GM21737 (cell line): ENCODE results near the gene SHISA3.
A peak's percentile ranks its signal among the peaks of the same experiment; 100 is the strongest.
"Not testable (repeated sequence)": the region's sequence is repeated elsewhere in the genome, so short reads cannot be mapped to it uniquely, and the experiment has no call there.

Source experiments
- ATAC-seq: cut with Tn5 transposase; IDR thresholded peaks from one replicate; pipeline ENCODE4 v1.9.1; 2021; ENCODE audit warnings: mild to moderate bottlenecking, moderate library complexity; ENCODE audit not compliant: unreplicated experiment

SHISA3 gene

GRCh38 chr4:42396752-42397634, at the start of gene SHISA3:
TSS of gene SHISA3 (plus strand) at chr4:42397488. CDS start at chr4:42398057, 569 bp downstream.
- peak; percentile 37 for ATAC-seq

GRCh38 chr4:42348247-42348646, 49.0 kb upstream of the SHISA3 start:
- no peak for ATAC-seq

GRCh38 chr4:42348692-42349091, 48.6 kb upstream of the SHISA3 start:
- ATAC-seq = no peak

GRCh38 chr4:42350611-42351182, 46.6 kb upstream of the SHISA3 start:
- no peak for ATAC-seq

DNA sequence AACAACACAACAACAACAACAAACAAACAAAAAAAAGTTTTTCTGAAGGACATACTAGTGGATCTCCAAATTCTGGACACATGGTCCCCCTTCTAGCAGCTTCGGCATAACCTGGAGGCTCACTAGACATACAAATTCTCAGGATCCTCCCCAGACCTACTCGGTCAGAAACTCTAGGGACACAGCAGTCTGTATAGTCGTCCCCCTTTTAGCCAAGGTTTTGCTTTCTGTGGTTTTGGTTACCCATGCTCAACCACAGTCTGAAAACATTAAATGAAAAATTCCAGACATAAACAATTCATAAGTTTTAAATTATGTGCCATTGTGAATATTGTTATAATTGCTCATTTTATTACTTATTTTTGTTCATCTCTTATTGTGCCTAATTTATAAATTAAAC, 45.2 kb upstream of the SHISA3 start:
- no peak for ATAC-seq

DNA sequence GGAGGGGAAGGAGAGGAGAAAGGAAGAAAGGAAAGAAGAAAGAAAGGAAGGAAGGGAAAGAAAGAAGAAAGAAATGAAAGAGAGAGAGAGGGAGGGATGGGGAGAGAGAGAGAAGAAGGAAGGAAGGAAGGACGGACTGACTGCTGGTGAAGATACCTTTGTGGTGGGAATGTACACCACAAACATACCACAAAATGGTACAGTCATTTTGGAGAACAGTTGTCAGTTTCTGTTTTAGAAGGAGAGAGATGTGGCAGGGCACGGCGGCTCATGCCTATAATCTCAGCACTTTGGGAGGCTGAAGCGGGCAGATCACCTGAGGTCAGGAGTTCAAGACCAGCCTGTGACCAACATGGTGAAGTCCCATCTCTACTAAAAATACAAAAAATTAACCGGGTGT, 40.0 kb upstream of the SHISA3 start:
- no peak for ATAC-seq

DNA sequence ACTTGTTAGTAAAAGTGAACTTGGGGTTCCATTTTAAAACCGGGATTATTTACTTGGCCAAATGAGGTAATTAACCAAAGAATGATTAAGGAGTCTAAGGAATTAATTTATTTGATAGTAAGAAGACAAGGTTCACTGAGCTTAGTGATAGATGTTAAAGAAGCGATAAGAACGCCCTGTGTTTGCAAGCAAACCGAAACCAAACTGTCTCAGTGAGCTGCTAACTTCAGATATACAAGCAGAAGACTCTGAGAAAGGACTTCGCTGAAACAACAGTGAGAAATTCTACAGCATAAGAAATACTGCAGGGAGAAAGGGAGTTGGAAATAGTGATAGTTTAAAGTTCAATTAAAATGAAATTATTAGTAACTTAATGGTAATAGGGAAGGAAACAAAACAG, 37.6 kb upstream of the SHISA3 start:
- ATAC-seq = no peak

DNA sequence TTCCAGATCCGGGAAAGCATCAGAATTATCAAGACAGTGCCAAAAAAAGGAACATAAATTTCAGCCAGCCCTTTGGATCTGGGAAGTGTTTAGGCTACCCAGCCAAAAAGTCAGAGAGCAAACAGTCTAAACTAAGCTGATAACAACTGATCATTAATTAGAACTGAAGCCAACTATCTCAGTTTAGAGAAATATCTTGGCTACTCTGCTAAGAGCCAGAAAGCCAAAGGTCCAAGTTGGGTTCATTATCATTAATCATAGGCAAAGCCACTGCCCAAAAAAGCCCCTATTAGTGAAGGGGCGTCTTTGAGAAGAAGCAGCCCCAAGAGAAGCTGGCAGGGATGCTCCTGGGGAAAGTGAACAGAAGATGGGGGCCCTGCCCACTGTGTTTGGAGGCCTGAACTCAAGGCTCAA, 37.0 kb upstream of the SHISA3 start:
- ATAC-seq = no peak

DNA sequence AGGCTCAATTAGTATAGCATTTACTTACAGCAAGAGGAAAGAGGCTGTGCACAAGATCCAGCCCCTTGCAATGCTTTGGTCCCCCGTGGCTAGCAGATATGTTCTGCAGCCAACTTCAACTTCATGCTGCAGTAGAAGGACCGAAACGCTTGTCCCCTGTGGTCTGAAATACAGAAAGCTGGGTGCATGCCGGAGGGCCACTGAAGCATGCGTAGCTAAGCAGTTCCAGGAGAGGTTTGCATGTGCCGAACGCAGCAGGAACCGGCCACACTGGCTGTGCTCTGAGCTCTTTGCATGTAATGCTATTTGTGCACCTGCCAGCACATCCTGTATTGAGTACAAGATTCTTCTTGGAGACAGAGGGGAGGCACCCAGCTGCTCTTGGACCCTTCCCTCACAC, 35.8 kb upstream of the SHISA3 start:
- ATAC-seq = no peak

DNA sequence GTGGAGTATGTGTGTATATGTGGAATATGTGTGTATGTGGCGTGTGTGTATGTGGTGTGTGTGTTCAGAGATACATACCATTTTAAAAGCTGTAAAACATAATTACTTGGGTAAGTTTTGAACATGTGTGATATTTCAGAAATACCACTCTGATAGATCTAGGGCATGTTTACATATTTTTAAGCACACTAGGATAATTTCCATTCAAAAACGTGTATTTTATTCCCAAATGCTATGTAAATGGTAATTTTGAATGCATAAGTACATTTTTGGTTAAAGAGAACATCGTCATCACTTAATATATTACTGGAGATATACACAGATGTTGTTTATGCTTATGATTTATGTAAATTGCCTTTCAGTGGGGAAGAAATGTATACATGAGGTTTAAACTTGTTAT, 34.7 kb upstream of the SHISA3 start:
- no peak for ATAC-seq

- no peak for ATAC-seq
These were observed 33.7 kb upstream of the SHISA3 start for GRCh38 chr4:42363614-42364013.

DNA sequence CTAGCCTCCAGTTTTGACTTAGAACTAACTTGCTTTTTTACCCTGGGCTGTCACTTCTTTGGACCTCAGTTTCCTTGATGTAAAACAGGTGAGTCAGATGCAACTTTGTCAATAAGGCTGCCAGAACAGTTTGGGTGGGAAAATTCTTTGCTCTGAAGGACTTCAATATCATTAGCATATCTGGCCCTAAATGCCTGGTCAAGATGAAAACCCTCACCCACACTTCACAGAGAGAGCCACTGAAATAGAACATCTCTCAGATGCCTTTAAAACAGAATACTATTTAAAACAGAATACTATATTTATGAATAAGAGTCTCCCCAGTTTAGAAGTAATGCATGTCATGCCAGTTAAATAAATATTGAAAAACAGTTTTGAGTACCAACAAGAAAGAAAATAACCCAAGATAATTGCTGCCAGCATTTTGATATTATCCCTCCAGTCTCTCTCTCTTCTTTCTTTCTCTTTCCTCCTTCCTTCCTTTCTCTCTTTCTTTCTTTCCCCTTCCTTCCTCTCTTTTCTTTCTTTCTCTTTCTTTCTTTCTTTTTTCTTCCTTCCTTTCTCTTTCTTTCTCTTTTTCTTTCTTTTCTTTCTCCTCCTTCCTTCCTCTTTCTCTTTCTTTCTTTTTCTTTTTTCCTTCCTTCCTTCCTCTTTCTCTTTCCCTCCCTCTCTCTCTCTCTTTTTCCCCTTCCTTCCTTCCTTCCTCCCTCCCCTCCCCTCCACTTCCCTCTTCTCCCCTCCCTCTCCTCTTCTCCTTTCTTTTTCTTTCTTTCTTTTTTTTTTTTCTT, 32.8 kb upstream of the SHISA3 start:
- ATAC-seq = no peak

DNA sequence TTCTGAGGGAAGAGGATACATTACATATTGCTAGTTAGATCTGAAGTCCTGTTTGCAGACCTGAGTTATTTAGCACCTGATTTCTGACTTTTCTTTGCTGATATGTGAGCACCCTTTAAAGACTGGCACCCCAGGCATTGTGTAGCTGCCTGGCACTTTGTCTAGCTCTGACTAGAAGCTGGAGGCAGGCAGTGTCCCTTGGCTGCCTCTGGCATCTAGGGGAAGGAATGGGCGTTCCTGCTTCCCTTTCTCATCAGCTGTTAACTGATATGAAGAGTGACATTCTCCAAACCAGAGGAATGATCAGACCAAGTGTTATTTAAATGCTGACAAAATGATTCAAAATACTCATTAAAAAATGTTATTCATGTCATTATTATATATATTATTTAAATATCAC, 30.3 kb upstream of the SHISA3 start:
- no peak for ATAC-seq

- ATAC-seq = no peak
These were observed 27.8 kb upstream of the SHISA3 start for GRCh38 chr4:42369489-42369888.

DNA sequence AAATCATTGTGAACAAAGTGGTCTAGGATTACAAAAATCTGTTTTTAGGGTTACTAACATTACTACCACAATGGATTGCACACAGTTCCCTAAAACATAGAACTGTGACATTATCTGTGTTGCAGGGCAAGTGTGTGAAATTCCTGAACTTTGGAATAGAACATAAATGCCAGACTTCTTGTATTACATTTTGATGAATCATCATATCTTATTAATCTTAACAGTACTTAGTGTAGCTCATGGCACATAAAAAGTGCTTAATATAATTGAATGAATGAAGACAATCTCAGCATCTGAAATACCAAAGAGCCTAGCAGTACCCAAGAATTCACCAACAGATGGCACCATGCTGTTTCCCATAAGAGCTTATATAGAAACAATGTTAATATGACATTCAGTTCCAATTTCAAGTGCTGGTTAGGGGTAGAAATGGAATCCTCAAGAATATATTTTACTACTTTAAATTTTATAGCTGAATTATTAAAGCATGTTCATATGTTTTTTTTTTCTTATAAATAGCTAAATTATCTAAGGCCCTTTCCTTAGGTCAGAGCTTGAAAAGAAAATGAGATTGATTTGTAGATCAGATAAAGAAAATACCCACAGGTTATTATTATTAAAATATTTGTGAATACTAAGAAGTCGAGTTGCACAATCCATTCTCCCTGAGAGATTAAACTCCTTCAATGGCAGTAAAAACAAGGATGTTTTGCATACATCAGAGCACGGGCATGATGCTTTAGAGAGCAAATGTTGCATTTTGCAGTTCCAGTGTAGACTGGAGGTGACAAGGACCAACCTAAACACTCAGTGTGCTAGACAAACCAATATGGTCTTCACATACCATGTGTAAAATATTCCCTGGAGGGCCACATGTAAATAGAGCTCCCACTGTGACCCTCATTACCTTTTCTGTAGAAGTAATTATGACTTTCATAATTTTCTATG, 25.7 kb upstream of the SHISA3 start:
- no peak for ATAC-seq

DNA sequence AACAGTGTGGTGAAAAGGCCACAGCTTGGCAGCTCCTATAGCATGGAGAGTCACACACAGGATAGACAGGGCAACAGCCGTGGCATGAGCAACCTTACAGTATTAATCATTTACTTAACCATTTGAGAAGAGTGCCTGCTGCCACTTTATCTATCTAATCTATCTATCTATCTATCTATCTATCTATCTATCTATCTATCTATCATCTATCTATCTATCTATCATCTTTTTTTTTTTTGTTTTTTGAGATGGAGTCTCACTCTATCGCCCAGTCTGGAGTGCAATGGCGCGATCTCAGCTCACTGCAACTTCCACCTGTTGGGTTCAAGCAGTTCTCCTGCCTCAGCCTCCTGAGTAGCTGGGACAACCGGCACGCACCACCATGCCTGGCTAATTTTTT, 25.0 kb upstream of the SHISA3 start:
- not testable (repeated sequence) for ATAC-seq

DNA sequence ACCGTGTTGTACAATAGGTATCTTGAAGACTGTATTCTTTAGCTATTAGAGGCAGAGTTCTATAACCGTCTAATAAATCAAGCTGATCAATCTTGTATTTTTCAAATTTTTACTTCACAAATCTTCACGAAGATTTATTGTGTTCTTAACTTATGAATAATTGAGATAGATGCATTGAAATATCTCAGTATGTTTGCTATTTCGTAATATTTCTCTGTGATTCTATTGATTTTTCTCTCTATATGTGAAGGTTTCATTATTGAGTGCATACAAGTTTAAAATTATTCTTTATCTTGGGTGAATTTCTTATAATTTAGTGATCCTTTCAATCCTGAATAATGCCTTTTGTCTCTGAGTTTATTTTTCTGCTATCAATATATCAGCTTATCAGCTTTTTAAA, 19.8 kb upstream of the SHISA3 start:
- no peak for ATAC-seq

GRCh38 chr4:42381666-42382065, 15.6 kb upstream of the SHISA3 start:
- no peak for ATAC-seq

DNA sequence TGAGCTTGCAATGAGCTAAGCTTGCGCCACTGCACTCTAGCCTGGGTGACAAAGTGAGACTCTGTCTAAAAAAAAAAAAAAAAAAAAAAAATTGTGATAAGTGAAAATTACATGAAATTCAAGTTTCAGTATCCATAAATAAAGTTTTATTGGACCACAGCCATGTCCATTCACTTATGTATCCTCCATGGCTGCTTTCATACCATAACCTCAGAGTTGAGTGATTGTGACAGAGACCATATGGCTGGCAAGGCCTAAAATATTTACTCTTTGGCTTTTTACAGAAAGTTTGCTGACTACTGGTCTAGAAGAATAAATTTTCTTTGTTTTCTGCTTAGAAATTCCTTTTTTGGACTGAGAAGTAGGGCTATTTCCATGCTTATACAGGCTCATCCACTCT, 11.8 kb upstream of the SHISA3 start:
- no peak for ATAC-seq

GRCh38 chr4:42390622-42391354, 6.5 kb upstream of the SHISA3 start:
- ATAC-seq = no peak
